M059J (cell line): Measurements from ENCODE around the gene THBS3. TPM values are rescaled to one million over a fixed set of nuclear protein-coding genes. Genes with fewer than 3 reads are reported as not detected.
"Not testable (repeated sequence)": the region's sequence is repeated elsewhere in the genome, so short reads cannot be mapped to it uniquely, and the experiment has no call there.

ENCODE experiments used
- DNase-seq: peaks from one replicate; pipeline ENCODE4 v3.0.0-alpha.2; 2012; ENCODE audit warnings: low read depth
- total RNA-seq: library from RNA; depleted of rRNA; stranded (reverse); fragments of >200 nt; shearing (Covaris generic); gene quantifications from 2 replicates; pipeline ENCODE4 v1.2.3, GENCODE V29; 2014; rRNA removed

Gene THBS3
- total RNA-seq, 1 experiment from 2014 or later = 10.0 TPM

DNA sequence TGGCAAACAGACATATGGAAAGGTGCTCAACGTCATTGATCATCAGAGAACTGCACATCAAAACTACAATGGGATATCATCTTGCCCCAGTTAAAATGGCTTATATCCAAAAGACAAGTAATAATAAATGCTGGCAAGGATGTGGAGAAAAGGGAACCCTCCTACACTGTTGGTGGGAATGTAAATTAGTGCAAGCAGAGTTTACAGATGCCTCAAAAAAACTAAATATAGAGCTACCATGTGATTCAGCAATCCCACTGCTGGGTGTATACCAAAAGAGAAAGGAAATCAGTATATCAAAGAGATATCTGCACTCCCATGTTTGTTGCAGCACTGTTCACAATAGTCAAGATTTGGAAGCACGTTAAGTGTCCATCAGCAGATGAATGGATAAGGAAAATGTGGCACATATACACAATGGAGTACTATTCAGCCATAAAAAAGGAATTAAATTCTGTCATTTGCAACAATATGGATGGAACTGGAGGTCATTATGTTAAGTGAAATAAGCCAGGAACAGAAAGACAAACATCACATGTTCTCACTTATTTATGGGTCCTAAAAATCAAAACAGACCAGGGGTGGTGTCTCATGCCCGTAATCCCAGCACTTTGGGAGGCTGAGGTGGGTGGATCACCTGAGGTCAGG lies 51.6 kb downstream of the THBS3 start:
- DNase-seq = not testable (repeated sequence)

Other genes starting within 250 kb of the THBS3 start
- gene PYGO2, start 246.1 kb downstream of the THBS3 start, total RNA-seq = 27.5 and 41.7 TPM in 2 replicates
- gene SHC1, start 237.2 kb downstream of the THBS3 start, total RNA-seq = 64.4 and 84.5 TPM in 2 replicates
- gene CKS1B, start 233.2 kb downstream of the THBS3 start, total RNA-seq = 338 TPM in 2 replicates
- gene FLAD1, start 224.6 kb downstream of the THBS3 start, total RNA-seq = 32.2 and 44.4 TPM in 2 replicates
- not detected in 2 replicates for gene LENEP, start 214.3 kb downstream of the THBS3 start, total RNA-seq
- gene ZBTB7B, start 205.1 kb downstream of the THBS3 start, total RNA-seq = 20.7 and 37.5 TPM in 2 replicates
- gene DCST2, start 174.1 kb downstream of the THBS3 start, total RNA-seq = not detected in 2 replicates
- not detected in 2 replicates for gene DCST1, start 174.1 kb downstream of the THBS3 start, total RNA-seq
- gene ADAM15, start 156.6 kb downstream of the THBS3 start, total RNA-seq = 74.5 and 90.0 TPM in 2 replicates
- 22.8 and 36.2 TPM in 2 replicates for gene EFNA4, start 144.2 kb downstream of the THBS3 start, total RNA-seq
- 0.59 and 2.9 TPM in 2 replicates for gene EFNA3, start 129.1 kb downstream of the THBS3 start, total RNA-seq
- gene EFNA1, start 80.0 kb downstream of the THBS3 start, total RNA-seq = 15.1 and 17.9 TPM in 2 replicates
- gene SLC50A1, start 72.0 kb downstream of the THBS3 start, total RNA-seq = 55.7 and 62.9 TPM in 2 replicates
- gene DPM3, start 67.4 kb downstream of the THBS3 start, total RNA-seq = 88.4 and 175 TPM in 2 replicates
- 209 and 323 TPM in 2 replicates for gene KRTCAP2, start 34.6 kb downstream of the THBS3 start, total RNA-seq
- 1.1 and 3.1 TPM in 2 replicates for gene TRIM46, start 34.0 kb downstream of the THBS3 start, total RNA-seq
- gene MTX1, start 798 bp upstream of the THBS3 start, total RNA-seq = 92.8 and 95.2 TPM in 2 replicates
- 5.9 and 8.1 TPM in 2 replicates for gene ENTREP3, start 47.6 kb upstream of the THBS3 start, total RNA-seq
- gene SCAMP3, start 54.5 kb upstream of the THBS3 start, total RNA-seq = 125 and 133 TPM in 2 replicates
- gene CLK2, start 65.6 kb upstream of the THBS3 start, total RNA-seq = 15.1 and 15.8 TPM in 2 replicates
- 0.66 and 1.7 TPM in 2 replicates for gene HCN3, start 69.6 kb upstream of the THBS3 start, total RNA-seq
- not detected in 2 replicates for gene PKLR, start 93.5 kb upstream of the THBS3 start, total RNA-seq
- 203 and 262 TPM in 2 replicates for gene FDPS, start 101.0 kb upstream of the THBS3 start, total RNA-seq
- 49.0 and 52.9 TPM in 2 replicates for gene RUSC1, start 113.0 kb upstream of the THBS3 start, total RNA-seq